GM21367 (cell line): ENCODE measurements around the gene KCNJ6.
"Not testable (repeated sequence)": the region's sequence is repeated elsewhere in the genome, so short reads cannot be mapped to it uniquely, and the experiment has no call there.

ENCODE experiments used
- ATAC-seq: cut with Tn5 transposase; IDR thresholded peaks from one replicate; pipeline ENCODE4 v1.9.1; 2021; ENCODE audit not compliant: unreplicated experiment

KCNJ6 gene, protein sequence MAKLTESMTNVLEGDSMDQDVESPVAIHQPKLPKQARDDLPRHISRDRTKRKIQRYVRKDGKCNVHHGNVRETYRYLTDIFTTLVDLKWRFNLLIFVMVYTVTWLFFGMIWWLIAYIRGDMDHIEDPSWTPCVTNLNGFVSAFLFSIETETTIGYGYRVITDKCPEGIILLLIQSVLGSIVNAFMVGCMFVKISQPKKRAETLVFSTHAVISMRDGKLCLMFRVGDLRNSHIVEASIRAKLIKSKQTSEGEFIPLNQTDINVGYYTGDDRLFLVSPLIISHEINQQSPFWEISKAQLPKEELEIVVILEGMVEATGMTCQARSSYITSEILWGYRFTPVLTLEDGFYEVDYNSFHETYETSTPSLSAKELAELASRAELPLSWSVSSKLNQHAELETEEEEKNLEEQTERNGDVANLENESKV

DNA sequence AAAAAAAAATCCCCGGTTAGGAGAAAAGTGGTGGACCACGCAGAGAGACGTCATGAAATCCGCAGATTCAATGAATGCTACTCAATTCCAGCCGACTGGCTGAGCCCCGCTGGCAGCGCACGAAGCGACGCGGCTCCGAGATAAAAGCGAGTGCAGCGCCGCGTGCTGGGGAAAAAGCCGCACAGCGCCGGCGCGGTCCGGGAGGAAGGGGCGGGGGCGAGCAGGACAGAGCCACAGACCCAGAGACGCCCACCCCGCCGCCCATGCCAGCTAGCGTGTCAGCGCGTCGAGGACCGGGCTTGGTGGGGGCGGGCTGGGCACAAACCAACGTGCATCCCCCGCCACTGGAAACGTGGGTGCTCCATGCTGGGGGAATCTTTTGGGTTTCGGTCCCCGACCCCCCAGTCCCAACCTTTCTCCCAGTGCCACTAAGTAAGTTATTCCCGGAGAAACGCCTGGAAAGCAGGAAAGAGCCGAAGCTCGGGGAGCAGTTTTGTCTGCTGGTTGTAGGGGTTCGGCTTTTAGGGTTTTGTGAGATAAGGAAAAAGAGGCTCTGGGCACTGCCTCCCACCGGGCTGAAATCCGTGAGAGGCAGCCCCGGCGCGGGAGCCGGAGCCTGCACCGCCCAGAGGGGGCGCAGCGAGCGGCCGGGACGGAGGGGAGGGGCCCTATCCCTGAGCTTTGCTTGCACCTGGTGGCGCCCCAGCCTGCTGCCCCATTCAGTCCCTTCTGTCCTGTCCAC is at the start of gene KCNJ6:
TSS of gene KCNJ6 (minus strand) at position 148 of the 742 bp plus-strand sequence. CDS start 75,775 bp downstream, outside the sequence.
- no peak for ATAC-seq

GRCh38 chr21:37965088-37965805 is 49.0 kb upstream of the KCNJ6 start:
- no peak for ATAC-seq

DNA sequence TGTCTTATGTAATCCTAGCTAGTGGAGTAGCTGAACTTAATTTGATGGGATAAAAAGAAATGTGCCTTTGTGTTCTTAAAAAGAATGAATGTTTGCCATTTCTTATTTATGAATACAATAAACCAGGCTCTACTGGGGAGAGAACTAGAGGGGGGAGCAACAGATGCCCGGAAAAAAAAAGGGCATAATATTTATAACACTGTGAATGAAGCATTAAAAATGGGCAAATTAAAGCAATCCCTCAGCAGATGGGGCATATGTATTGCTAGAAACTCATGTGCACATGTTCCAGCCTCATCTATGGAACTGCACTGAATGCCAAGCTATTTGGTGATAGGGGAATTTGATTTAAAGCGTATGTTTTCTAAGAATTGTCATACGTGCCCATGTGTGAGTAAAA is 42.3 kb upstream of the KCNJ6 start:
- no peak for ATAC-seq

DNA sequence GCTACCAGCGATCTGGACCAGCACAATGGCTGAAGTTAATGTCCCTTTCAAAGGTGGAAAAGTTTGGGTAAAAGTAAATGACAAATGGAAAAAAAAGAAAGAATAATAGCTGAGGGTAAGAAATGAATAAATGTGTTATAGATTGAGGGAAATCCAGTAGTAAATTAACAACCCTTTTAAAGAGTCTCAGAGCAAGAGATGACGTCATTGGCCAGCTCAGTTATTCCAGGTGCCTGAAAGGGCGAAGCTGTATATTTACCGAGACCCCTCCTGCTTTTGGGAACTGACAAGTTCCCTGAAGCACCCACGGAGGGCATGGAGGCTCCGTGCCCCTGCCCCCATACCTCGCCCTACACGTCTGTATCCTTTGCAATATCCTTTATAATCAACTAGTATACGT is 40.5 kb upstream of the KCNJ6 start:
- ATAC-seq: no peak

DNA sequence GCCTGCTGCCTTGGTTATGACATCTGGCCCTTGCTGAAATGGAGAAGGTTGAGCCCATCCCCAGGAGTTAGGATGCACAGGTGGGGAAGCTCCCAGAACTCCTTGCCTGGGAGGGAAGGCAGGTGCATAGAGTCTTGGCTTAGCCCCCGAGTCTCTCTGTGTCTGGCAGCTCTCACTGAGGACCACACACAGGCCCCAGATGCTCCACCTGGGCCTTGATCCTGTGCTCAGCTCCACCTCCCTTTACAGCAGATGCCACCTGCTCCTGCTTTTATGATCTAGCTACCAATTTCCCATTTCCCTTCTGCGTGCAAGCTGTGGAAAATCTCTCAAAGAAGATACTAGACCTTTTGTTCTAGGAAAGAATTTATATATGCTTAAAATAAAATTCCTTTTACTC is 28.8 kb upstream of the KCNJ6 start:
- no peak for ATAC-seq

DNA sequence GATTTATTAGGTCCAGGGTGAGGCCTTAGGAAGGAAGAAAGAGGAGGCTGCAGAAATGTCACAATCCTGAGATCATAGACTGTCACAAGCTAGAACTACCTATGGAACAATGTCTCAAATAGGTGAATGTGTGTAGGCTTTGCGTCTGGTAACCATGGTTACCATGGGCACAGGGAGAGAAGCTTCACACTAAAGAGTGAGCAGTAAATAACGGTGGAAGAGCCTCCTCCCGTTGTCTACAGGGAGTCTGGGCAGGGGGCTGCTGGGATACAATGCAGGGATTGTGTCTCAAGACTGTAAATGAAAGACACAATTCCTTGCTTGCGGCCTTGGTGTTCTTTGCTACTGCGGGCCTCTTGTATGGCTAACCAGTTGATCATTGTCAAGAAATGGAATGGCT is 28.2 kb upstream of the KCNJ6 start:
- no peak for ATAC-seq

GRCh38 chr21:37940691-37941090 is 24.4 kb upstream of the KCNJ6 start:
- no peak for ATAC-seq

DNA sequence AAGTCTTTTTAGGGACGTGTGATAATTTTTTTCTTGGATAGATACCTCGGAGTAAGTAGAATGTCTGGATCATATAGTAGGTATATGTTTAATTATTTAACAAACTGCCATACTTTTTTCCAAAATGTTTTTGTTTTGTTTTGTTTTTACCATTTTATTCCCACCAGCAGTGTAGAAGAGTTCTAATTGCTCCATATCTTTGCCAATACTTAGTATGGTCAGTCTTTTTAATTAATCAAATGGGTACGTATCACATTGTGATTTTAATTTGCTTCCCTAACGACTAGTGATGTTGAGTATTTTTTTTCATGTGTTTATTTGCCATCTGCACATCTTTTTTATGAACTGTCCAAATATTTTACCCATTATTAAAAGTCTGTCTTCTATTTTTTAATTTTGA is 23.6 kb upstream of the KCNJ6 start:
- no peak for ATAC-seq

DNA sequence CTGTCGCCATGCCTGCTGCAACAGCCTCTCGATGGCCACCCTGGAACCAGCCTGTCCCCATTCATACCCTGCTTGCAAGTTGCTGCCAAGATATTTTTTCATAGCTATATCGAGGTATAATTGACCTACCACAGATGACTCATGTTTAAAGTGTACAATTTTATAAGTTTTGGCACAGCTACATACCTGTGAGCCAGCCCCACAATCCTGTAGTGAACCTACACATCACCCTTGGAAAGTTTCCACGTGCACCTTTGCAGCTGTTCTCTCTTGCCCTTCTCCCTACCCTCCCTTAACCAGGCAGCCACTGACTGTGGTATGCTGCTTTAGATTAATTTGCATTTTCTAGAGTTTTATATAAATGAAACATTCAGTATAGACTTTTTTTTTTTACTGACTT is 23.0 kb upstream of the KCNJ6 start:
- ATAC-seq: no peak

GRCh38 chr21:37937668-37938067 is 21.4 kb upstream of the KCNJ6 start:
- no peak for ATAC-seq

- ATAC-seq: no peak
Measured at GRCh38 chr21:37936010-37936785, 19.9 kb upstream of the KCNJ6 start.

DNA sequence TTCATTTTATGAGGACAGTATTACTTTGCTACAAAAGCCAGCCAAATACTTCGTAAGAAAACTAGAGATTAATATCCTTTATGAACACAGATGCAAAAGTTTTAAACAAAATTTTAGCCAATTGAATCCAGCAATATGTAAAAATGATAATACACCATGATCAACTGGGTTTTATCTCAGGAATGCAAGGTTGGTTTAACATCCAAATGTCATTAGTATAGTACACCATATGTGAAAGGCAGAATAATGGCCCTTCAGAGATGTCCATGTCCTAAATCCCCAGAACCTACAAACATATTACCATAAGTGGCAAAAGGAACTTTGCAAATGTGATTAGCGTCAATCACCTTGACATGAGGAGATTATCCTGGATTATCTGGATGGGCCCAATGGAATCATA is 16.7 kb upstream of the KCNJ6 start:
- no peak for ATAC-seq

GRCh38 chr21:37927711-37928110 is 11.5 kb upstream of the KCNJ6 start:
- ATAC-seq: no peak

- no peak for ATAC-seq
Measured at GRCh38 chr21:37921091-37921490, 4.8 kb upstream of the KCNJ6 start.

DNA sequence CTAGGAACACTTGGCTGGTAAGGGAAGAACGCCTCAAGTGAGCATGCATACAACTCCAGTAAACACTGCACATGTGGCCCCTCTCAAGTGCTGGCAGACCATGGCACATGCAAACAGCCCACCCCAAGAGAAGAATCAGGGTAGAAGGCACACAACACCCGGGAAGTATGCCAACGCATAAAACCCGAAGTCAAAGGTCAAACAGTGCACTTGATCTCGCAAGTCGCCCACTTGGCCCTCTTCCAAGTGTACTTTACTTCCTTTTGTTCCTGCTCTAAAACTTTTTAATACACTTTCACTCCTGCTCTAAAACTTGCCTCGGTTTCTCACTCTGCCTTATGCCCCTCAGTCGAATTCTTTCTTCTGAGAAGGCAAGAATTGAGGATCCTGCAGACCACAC is 4.0 kb upstream of the KCNJ6 start:
- ATAC-seq: not testable (repeated sequence)

- ATAC-seq: no peak
Measured at GRCh38 chr21:37917612-37918011, 1.4 kb upstream of the KCNJ6 start.

DNA sequence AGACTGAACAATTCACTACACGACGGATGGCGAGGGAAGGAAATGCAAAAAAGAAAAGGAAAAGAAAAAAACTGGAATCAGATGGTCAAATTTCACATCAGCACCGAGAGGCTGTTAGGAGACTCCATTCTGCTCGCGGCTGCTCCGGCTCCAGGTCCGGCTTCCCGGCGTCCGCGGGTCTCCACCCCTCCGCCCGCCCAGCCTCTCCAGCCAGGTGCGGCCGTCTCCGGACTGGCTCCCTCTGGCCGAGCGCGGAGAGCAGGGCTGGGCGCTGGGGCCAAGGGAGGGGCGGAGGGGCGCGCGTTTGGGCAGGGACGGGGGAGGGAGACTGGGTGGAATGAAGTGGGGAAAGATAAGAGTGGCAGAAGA is 332 bp downstream of the KCNJ6 start:
- no peak for ATAC-seq

DNA sequence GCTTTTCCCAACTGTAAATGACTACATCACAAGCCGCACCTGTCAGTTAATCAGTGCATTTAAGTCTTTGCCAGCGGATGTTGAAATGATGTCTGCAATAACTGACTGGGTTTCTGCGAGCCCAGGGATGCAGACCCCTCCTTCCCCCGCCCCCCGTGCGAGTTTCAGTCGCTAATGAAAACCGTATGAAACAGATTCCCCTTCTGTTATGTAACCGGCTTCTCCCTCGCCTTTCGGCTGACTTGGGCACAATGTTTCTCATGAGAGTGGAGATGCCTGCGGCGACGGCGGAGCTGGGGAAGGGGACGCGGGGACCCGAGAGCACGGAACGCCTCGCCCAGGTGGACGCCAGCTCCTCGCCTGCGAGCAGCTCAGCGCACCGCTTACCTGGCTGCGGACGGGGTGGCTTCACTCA is 753 bp downstream of the KCNJ6 start:
- no peak for ATAC-seq

DNA sequence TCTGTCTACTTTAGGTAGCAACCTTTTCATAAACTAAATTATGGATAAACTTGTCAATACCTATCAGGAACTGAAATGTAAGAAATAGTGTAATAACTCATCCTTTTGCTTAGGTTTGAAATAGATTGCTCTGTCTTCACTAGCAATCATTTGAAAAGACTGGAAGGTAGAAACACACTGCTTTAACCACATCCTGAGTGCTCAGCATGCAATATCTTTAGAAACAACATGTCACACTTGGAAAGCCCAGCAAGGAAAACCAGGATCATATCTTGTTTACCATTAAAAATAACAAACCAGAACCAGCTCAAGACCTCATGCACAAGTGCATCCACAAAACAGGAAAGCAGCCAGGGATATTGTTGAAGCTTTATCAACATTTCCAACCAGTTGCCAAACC is 3.6 kb downstream of the KCNJ6 start:
- ATAC-seq: no peak

DNA sequence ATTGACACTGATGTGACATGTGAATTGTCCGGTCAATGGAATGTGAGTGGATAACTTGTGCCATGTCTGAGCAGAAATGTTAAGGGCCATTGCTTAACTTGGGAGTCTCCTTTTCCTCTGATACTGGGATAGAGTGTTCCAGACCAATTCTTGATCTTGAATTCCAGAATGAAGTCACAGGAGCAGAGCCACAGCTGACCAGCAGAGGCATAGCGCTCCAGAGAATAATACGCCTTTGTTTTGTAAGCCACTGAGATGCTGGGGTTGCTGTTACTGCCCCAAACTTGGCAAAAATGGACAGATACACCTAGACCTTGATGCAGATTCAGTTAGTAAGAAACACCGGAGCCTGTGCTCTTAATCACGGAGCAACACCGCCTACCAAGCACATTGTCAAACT is 6.3 kb downstream of the KCNJ6 start:
- no peak for ATAC-seq

- ATAC-seq: no peak
Measured at GRCh38 chr21:37908691-37909090, 7.6 kb downstream of the KCNJ6 start.
